ENCODE measurements around the gene AJAP1. TPM values are rescaled to one million over a fixed set of nuclear protein-coding genes. Genes with fewer than 3 reads are reported as not detected.
A peak's percentile ranks its signal among the peaks of the same experiment; 100 is the strongest.

The AJAP1 gene
- not detected for total RNA-seq (2021; ENCODE audit: unreplicated experiment)
- not detected for polyA plus RNA-seq (2012; ENCODE audit: insufficient read length)
- not detected for Bru-seq, nascent RNA
- percentile 4 among the genes with signal in this experiment for BruChase-seq, experiment 1, labeled RNA remaining after a 2-hour chase
- percentile 1 among the genes with signal in this experiment for BruChase-seq, experiment 2, labeled RNA remaining after a 6-hour chase
- long read RNA-seq = 0 reads

GRCh38 chr1:4653796-4654725 is at the start of gene AJAP1:
Gene AJAP1, plus strand, starts transcription at chr1:4654609. Its CDS starts 817 bp downstream, at chr1:4655426.
- TF ChIP-seq POLR2AphosphoS5 (IDR thresholded peaks at IDR 0.05; ENCODE audit: low read depth, low read length) = no peak
- no peak for TF ChIP-seq CTCF (IDR thresholded peaks at IDR 0.05)
- no peak for TF ChIP-seq SIN3A (IDR thresholded peaks at IDR 0.05; ENCODE audit: borderline replicate concordance, insufficient read depth, low read depth, low read length)
- no peak for TF ChIP-seq TCF7L2 (IDR thresholded peaks at IDR 0.05; ENCODE audit: low read depth, low read length)
- TF ChIP-seq, protein P1, sequence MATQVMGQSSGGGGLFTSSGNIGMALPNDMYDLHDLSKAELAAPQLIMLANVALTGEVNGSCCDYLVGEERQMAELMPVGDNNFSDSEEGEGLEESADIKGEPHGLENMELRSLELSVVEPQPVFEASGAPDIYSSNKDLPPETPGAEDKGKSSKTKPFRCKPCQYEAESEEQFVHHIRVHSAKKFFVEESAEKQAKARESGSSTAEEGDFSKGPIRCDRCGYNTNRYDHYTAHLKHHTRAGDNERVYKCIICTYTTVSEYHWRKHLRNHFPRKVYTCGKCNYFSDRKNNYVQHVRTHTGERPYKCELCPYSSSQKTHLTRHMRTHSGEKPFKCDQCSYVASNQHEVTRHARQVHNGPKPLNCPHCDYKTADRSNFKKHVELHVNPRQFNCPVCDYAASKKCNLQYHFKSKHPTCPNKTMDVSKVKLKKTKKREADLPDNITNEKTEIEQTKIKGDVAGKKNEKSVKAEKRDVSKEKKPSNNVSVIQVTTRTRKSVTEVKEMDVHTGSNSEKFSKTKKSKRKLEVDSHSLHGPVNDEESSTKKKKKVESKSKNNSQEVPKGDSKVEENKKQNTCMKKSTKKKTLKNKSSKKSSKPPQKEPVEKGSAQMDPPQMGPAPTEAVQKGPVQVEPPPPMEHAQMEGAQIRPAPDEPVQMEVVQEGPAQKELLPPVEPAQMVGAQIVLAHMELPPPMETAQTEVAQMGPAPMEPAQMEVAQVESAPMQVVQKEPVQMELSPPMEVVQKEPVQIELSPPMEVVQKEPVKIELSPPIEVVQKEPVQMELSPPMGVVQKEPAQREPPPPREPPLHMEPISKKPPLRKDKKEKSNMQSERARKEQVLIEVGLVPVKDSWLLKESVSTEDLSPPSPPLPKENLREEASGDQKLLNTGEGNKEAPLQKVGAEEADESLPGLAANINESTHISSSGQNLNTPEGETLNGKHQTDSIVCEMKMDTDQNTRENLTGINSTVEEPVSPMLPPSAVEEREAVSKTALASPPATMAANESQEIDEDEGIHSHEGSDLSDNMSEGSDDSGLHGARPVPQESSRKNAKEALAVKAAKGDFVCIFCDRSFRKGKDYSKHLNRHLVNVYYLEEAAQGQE (IDR thresholded peaks at IDR 0.05; ENCODE audit: insufficient read depth in 1 of 2, low read depth in 2 of 2, low read length in 1 of 2) = no peak
- Histone ChIP-seq H3K4me3 (ENCODE audit: low read depth in 2 of 2, low read length in 2 of 2) (no peak within 1 kb of the TSS), H3K36me3 (ENCODE audit: control insufficient read depth, insufficient read depth, low read length) (no peaks in the 10 kb centered on the region), H3K27ac (ENCODE audit: low read length) (no peak within 1 kb of the TSS), H3K27me3 (ENCODE audit: control insufficient read depth, insufficient read depth, low read length) (no peaks in the 10 kb centered on the region; the same call in 1 of the 2 replicates), H3K4me1 (ENCODE audit: control insufficient read depth, insufficient read depth, low read length) (peaks cover 7% of the 10 kb centered on the region), H3K9me3 (ENCODE audit: control insufficient read depth, insufficient read depth, low read depth, low read length) (no peaks in the 10 kb centered on the region)
- CTCF ChIA-PET = no interaction called here
- intact Hi-C loops (cut with micrococcal nuclease; ENCODE audit: unreplicated experiment) = loop anchor here (10.0 kb wide), 1 partner anchor 171 kb away; no protein-coding TSS in a partner anchor
- no TSS peak for BruUV-seq (replicated peaks)
- ATAC-seq = no peak
- POLR2A ChIA-PET = no interaction called here
- no peak for DNase-seq (ENCODE audit: low read depth, low spot score)
- in situ Hi-C loops (cut with HindIII; ENCODE audit: low pct_unique_long_range_greater_than_20kb, low sequenced_read_pairs) = no loop called here

DNA sequence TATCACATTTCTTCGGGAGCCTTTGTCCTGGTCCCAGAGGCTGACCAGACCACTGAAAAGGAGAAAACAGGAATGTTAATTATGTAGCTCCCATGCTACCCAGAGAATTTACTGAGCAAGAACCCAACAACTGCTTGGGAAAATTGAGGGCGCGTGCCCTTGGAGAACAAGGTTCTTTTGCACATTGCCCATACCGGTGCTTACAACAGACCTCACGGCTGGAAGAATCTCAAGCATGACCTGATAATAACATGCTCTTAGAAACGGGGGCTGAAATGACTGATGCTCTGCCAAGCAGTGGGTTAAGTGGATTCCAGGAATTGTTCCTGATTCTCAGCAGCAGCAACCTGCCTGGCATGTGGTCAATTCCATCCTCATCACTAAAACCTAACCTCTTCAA is 49.3 kb upstream of the AJAP1 start:
- TF ChIP-seq, protein P1 (IDR thresholded peaks at IDR 0.05; ENCODE audit: insufficient read depth in 1 of 2, low read depth in 2 of 2, low read length in 1 of 2) = no peak
- DNase-seq (ENCODE audit: low read depth, low spot score) = no peak
- ChIA-PET CTCF (no interaction called here), POLR2A (no interaction called here)
- Histone ChIP-seq H3K36me3 (ENCODE audit: control insufficient read depth, insufficient read depth, low read length) (no peaks in the 10 kb centered on the region), H3K27me3 (ENCODE audit: control insufficient read depth, insufficient read depth, low read length) (peaks cover 6% of the 10 kb centered on the region; the same call in 1 of the 2 replicates), H3K9me3 (ENCODE audit: control insufficient read depth, insufficient read depth, low read depth, low read length) (no peaks in the 10 kb centered on the region; the same call in 1 of the 2 replicates), H3K4me1 (ENCODE audit: control insufficient read depth, insufficient read depth, low read length) (no peaks in the 10 kb centered on the region), H3K4me3 (ENCODE audit: low read depth in 2 of 2, low read length in 2 of 2) (no peak overlapping the region), H3K27ac (ENCODE audit: low read length) (no peak overlapping the region)
- in situ Hi-C loops (cut with HindIII; ENCODE audit: low pct_unique_long_range_greater_than_20kb, low sequenced_read_pairs) (no loop called here), intact Hi-C loops (cut with micrococcal nuclease; ENCODE audit: unreplicated experiment) (no loop called here)
- ATAC-seq = no peak
- BruUV-seq (replicated peaks) = no TSS peak

Measured in Panc1 (cell line).